ENCODE results near the gene TNS3.

Gene TNS3

DNA sequence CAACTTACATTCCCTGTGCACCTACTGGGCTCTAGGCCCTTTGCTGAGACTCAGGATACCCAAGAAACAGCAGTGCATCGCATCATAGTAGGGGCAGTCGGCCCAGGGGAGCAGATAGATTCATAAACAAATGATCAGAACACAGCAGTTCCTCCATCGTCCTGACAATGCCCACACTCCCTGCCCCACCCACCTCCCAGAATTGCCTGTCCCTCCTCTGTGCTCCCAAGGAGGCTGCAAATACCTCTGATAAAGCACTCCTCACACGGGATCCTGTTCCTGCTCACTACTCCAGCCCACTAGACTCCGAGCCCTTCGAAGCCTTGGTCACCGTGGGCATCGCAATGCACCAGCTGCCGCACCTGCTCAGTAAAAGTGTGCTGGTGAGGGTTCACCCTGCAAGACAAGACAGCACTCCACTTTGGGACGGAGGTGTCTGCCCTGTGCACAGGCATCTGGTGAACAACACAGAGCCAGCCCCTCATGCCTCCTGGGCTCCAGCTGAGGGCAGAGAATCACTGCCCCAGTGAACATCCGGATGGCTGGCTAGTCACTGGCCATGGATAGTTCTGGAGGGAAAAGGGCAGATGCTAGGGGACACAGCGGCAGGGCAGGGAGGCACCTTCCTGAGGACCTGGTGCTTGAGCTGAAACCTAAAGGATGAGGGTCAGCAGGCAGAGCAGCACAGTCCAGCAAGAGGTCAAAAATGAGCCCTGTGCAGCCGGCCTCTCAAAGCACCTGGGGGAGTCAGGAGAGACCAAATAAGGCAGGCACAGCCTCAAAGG, 60.7 kb downstream of the TNS3 start:
- H3K36me3 Mint-ChIP-seq: no peaks in the 10 kb centered on the region
- no peaks in the 10 kb centered on the region for H3K9me3 Mint-ChIP-seq (ENCODE audit: low read depth)
- H3K4me3 Mint-ChIP-seq: no peak overlapping the region
- no peaks in the 10 kb centered on the region for H3K4me1 Mint-ChIP-seq (ENCODE audit: low read depth)
- H3K27ac Mint-ChIP-seq: no peak overlapping the region
- no peaks in the 10 kb centered on the region for H3K27me3 Mint-ChIP-seq

DNA sequence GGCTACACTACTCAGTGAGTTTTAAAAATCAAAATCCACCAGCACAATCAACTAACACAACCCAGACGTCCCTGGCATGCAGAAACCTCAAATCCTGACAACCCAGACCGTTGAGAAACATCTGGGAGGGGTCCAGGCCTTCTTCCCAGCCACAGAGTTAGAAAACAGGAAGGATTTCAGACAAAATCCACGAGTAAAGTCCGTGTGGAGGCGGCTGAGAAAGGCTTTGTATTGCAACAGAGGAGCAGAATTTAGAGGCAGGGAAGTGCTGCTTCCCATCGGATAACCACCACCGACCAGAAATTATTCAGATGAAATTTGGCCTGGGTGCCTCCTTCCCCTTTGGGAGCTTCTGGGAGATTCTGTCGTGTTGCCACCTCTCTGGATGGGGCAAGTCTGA, 61.5 kb downstream of the TNS3 start:
- H3K36me3 Mint-ChIP-seq: no peaks in the 10 kb centered on the region
- no peak overlapping the region for H3K27ac Mint-ChIP-seq

DNA sequence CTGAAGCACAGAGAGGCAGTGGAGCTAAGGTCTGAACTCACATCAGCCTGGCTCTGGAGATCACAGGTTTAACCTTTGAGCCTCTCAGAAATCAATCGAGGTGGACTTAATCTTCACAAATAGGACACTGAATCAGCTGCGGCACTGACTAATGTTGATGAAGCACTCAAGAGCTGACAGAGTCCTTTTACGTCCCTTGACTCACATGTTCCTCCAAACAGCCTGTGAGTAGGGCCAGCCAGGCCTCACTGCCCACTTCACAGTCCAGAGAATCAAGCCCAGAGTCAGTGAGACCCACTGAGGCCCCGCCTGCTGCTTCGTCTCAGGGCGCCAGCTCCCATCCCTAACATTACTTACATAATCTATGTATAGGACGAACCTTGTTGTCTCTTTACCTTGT, 63.1 kb downstream of the TNS3 start:
- Mint-ChIP-seq H3K36me3 (no peaks in the 10 kb centered on the region), H3K4me3 (no peak overlapping the region), H3K4me1 (ENCODE audit: low read depth) (no peaks in the 10 kb centered on the region), H3K9me3 (ENCODE audit: low read depth) (no peaks in the 10 kb centered on the region), H3K27me3 (no peaks in the 10 kb centered on the region), H3K27ac (no peak overlapping the region)

More for the DNA sequence above, 61.5 kb downstream of the TNS3 start:
- Mint-ChIP-seq H3K4me3 (no peak overlapping the region), H3K4me1 (ENCODE audit: low read depth) (no peaks in the 10 kb centered on the region), H3K27me3 (no peaks in the 10 kb centered on the region), H3K9me3 (ENCODE audit: low read depth) (no peaks in the 10 kb centered on the region)

- H3K9me3 Mint-ChIP-seq (ENCODE audit: low read depth): no peaks in the 10 kb centered on the region
- H3K27ac Mint-ChIP-seq: no peak overlapping the region
- no peaks in the 10 kb centered on the region for H3K4me1 Mint-ChIP-seq (ENCODE audit: low read depth)
- no peaks in the 10 kb centered on the region for H3K27me3 Mint-ChIP-seq
- no peaks in the 10 kb centered on the region for H3K36me3 Mint-ChIP-seq
- no peak overlapping the region for H3K4me3 Mint-ChIP-seq
Measured at GRCh38 chr7:47517821-47518480, 64.0 kb downstream of the TNS3 start.

DNA sequence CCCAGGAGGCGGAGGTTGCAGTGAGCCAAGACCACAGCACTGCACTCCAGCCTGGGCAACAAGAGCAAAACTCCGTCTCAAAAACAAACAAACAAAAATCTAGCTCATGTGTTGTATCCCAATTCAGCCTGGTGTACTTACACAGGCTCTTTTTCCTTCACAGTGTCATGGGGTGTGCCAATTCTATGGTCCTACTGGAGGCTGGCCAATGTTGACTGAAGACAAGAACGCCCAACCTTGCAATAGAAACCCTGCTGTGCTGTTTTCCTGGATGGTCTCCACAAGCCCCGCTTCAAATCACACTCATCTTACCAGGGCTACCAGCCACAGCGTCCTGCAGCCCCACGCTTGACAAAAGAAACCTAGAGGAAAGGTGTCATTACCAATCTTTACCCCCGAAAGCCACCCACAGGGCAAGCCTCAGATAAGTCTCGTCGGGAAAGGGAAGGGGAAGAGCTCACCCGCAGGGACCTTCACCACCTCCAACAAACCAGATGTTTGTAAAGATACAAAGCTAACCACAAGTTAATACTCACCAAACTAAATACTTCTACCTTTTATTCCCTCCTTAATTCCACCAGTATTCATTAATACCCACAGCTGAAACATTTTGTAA, 64.8 kb downstream of the TNS3 start:
- no peaks in the 10 kb centered on the region for H3K36me3 Mint-ChIP-seq
- H3K4me3 Mint-ChIP-seq: no peak overlapping the region
- no peaks in the 10 kb centered on the region for H3K27me3 Mint-ChIP-seq
- H3K9me3 Mint-ChIP-seq (ENCODE audit: low read depth): no peaks in the 10 kb centered on the region
- H3K4me1 Mint-ChIP-seq (ENCODE audit: low read depth): no peaks in the 10 kb centered on the region
- H3K27ac Mint-ChIP-seq: no peak overlapping the region

GRCh38 chr7:47516386-47516785, 65.5 kb downstream of the TNS3 start:
- Mint-ChIP-seq H3K36me3 (no peaks in the 10 kb centered on the region), H3K4me1 (ENCODE audit: low read depth) (no peaks in the 10 kb centered on the region), H3K27me3 (no peaks in the 10 kb centered on the region), H3K27ac (no peak overlapping the region), H3K9me3 (ENCODE audit: low read depth) (no peaks in the 10 kb centered on the region), H3K4me3 (no peak overlapping the region)

GRCh38 chr7:47515305-47515834, 66.5 kb downstream of the TNS3 start:
- H3K4me3 Mint-ChIP-seq: no peak overlapping the region
- no peaks in the 10 kb centered on the region for H3K4me1 Mint-ChIP-seq (ENCODE audit: low read depth)
- H3K27me3 Mint-ChIP-seq: no peaks in the 10 kb centered on the region
- H3K36me3 Mint-ChIP-seq: no peaks in the 10 kb centered on the region
- no peak overlapping the region for H3K27ac Mint-ChIP-seq
- no peaks in the 10 kb centered on the region for H3K9me3 Mint-ChIP-seq (ENCODE audit: low read depth)

DNA sequence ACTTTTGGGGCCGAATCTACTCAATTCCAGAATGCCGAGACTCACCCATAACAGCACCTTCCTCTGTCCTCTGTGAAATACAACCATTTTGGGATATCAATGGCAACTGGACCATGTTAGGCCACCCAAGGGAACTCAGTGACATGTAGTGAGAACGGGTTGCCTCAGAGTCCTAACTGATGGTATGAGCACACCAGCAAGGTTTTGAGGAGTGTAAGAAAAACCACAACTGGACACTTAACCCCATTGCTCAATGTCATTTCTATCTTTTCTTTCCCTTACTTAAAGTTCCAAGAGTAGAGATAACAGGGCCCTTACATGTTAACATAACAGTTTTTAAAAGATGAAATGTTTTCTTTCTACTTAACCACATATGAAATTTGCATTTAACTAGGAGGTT, 67.1 kb downstream of the TNS3 start:
- Mint-ChIP-seq H3K36me3 (no peaks in the 10 kb centered on the region), H3K27ac (no peak overlapping the region)

DNA sequence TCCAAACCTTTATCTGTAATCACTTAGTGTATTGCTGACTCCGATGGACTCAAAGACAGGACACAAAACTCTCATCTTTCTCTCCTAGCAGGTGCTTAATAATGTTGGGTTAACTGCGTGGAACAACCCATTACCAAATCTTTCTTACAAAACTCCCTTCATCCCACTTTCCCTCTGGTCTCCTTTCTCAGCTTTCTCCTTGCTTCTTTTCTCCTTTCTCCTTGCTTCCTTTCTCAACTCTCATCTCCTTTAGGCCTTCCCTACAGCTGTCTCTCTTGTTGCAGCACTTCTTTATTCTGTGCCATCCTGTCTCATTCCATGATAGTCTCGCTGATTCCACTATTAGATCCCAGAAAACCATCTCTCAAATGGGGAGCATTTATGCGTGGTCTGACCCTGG, 67.5 kb downstream of the TNS3 start:
- Mint-ChIP-seq H3K9me3 (ENCODE audit: low read depth) (no peaks in the 10 kb centered on the region), H3K4me3 (no peak overlapping the region), H3K36me3 (no peaks in the 10 kb centered on the region), H3K27me3 (no peaks in the 10 kb centered on the region), H3K4me1 (ENCODE audit: low read depth) (no peaks in the 10 kb centered on the region), H3K27ac (no peak overlapping the region)

More for the DNA sequence above, 67.1 kb downstream of the TNS3 start:
- Mint-ChIP-seq H3K9me3 (ENCODE audit: low read depth) (no peaks in the 10 kb centered on the region), H3K4me3 (no peak overlapping the region), H3K4me1 (ENCODE audit: low read depth) (no peaks in the 10 kb centered on the region), H3K27me3 (no peaks in the 10 kb centered on the region)

DNA sequence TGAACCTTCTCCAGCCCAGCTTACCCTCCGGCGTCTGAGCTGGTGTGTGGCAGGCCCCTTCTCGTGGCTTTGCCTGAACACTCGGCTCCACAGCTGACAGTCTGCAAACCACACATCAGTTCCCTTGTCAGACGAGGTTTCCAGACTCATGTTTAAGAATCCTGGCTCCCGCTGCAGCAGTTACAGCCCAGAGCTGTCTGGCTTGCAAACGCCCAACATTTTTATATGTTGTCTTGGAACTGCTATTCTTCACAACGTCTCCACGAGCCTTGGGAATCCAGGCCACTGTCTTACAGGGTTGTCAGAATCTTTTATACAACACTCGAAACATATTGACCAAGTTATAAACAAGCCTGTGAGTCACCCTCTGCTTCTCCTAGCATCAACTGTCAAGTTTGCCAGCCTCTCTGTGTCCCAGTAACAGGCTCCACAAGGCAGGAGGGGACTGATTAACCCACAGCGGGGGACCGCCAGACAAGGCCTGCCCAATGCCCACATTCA, 68.1 kb downstream of the TNS3 start:
- Mint-ChIP-seq H3K27ac (no peak overlapping the region), H3K4me1 (ENCODE audit: low read depth) (no peaks in the 10 kb centered on the region), H3K27me3 (no peaks in the 10 kb centered on the region)

GRCh38 chr7:47512481-47513176, 69.3 kb downstream of the TNS3 start:
- Mint-ChIP-seq H3K27me3 (no peaks in the 10 kb centered on the region), H3K9me3 (ENCODE audit: low read depth) (no peaks in the 10 kb centered on the region), H3K36me3 (no peaks in the 10 kb centered on the region), H3K27ac (no peak overlapping the region), H3K4me3 (no peak overlapping the region), H3K4me1 (ENCODE audit: low read depth) (no peaks in the 10 kb centered on the region)

More for the DNA sequence above, 68.1 kb downstream of the TNS3 start:
- Mint-ChIP-seq H3K9me3 (ENCODE audit: low read depth) (no peaks in the 10 kb centered on the region), H3K4me3 (no peak overlapping the region), H3K36me3 (no peaks in the 10 kb centered on the region)

DNA sequence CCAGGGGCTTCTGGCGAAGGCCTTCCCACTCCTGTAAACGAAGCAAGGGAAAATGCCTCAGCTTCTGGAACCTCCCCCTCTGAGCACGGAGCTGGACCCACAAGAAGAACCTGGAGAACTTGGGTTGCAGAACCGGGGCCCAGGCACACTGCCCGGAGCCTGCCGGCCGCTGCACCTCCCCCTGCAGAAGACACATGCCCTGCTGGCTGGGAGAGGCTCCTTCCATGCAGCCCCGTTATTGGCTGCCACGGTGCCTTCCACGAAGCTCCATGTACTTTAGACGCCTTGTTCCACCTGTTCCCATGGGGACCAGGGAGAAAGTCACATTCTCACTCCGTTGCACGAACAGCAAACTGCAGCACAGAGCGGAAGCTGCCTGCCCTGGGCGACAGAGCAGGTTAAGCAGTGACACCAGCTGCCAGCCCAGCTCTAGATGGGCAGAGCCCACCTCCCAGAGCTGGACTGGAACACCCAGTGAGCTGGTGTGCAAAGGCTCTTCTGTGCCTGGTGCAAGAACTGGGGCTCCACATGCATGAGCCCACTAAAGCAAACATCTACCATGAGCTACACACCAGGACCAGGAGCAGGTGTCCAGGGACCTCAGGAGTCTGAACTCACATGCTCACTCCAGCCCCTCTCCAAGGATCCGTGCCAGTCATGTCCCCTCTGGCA, 70.1 kb downstream of the TNS3 start:
- Mint-ChIP-seq H3K4me1 (ENCODE audit: low read depth) (no peaks in the 10 kb centered on the region), H3K4me3 (no peak overlapping the region), H3K27ac (no peak overlapping the region), H3K36me3 (no peaks in the 10 kb centered on the region), H3K27me3 (no peaks in the 10 kb centered on the region), H3K9me3 (ENCODE audit: low read depth) (no peaks in the 10 kb centered on the region)

- H3K9me3 Mint-ChIP-seq (ENCODE audit: low read depth): no peaks in the 10 kb centered on the region
- no peak overlapping the region for H3K4me3 Mint-ChIP-seq
- H3K36me3 Mint-ChIP-seq: no peaks in the 10 kb centered on the region
- H3K27me3 Mint-ChIP-seq: no peaks in the 10 kb centered on the region
- H3K27ac Mint-ChIP-seq: no peak overlapping the region
- H3K4me1 Mint-ChIP-seq (ENCODE audit: low read depth): no peaks in the 10 kb centered on the region
Measured at GRCh38 chr7:47510786-47511185, 71.1 kb downstream of the TNS3 start.

DNA sequence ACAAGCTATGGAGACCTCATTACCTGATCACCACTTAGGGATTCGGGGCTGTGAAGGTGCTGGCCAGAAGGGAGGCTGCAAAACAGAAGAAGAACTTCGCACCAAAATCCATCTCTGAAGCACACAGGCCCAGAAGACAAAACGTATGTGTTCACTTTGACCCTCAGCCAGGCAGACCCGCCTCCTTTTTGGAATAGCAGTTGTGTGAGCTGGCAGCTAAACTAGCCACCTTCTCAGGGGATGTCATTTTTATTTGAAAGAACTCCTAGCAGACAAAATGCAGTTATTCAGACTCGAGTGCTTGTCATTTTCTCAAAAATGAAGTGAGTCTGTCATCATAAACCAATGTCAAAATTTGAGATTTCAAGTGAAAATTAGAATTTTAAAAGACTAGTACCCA, 71.7 kb downstream of the TNS3 start:
- Mint-ChIP-seq H3K27ac (no peak overlapping the region), H3K27me3 (no peaks in the 10 kb centered on the region), H3K9me3 (ENCODE audit: low read depth) (no peaks in the 10 kb centered on the region), H3K4me3 (no peak overlapping the region), H3K4me1 (ENCODE audit: low read depth) (no peaks in the 10 kb centered on the region), H3K36me3 (no peaks in the 10 kb centered on the region)

Data from activated naive CD8-positive, alpha-beta T cell (primary cell).